Neural cell (in vitro differentiated cells): Measurements from ENCODE around the gene CERS2. TPM values are rescaled to one million over a fixed set of nuclear protein-coding genes. Genes with fewer than 3 reads are reported as not detected.
"Not testable (repeated sequence)": the region's sequence is repeated elsewhere in the genome, so short reads cannot be mapped to it uniquely, and the experiment has no call there.

ENCODE experiments used
- H2AFZ ChIP-seq: fragments of 200-600, 300-800 bp; sonication (generic), shearing (Covaris generic); 2 replicates; pipeline ENCODE4 v1.6.0; 2014; ENCODE audit warnings: low read depth, mild to moderate bottlenecking, antibody characterized with exemption, low read length, moderate library complexity
- H3F3A ChIP-seq: fragments of 200-600 bp; shearing (Covaris generic); 2 replicates; pipeline ENCODE4 v1.6.1; 2016; ENCODE audit warnings: mild to moderate bottlenecking, moderate library complexity, mixed read lengths, antibody characterized with exemption, low read length; ENCODE audit not compliant: insufficient read depth, poor library complexity, severe bottlenecking
- H3K27ac ChIP-seq: fragments of 200-600, 300-800 bp; sonication (generic), shearing (Covaris generic); 2 replicates; pipeline ENCODE4 v1.5.1; 2014; ENCODE audit warnings: mild to moderate bottlenecking, low read length, moderate library complexity
- H3K27me3 ChIP-seq: fragments of 300-800, 200-600 bp; sonication (generic), shearing (Covaris generic); 2 replicates; pipeline ENCODE4 v1.6.0; 2014; ENCODE audit warnings: mild to moderate bottlenecking, low read depth, low read length, moderate library complexity; ENCODE audit not compliant: insufficient read depth
- H3K36me3 ChIP-seq: fragments of 300-800, 200-600 bp; sonication (generic), shearing (Covaris generic); 2 replicates; pipeline ENCODE4 v1.5.1; 2014; ENCODE audit warnings: mild to moderate bottlenecking, antibody characterized with exemption, low read length, moderate library complexity; ENCODE audit not compliant: insufficient read depth
- H3K4me2 ChIP-seq: fragments of 300-800, 200-600 bp; sonication (generic), shearing (Covaris generic); 2 replicates; pipeline ENCODE4 v1.6.0; 2014; ENCODE audit warnings: mild to moderate bottlenecking, low read length
- H3K4me3 ChIP-seq: fragments of 300-800, 200-600 bp; sonication (generic), shearing (Covaris generic); 2 replicates; pipeline ENCODE4 v1.5.1; 2014; ENCODE audit warnings: mild to moderate bottlenecking, low read length, moderate library complexity
- H3K79me2 ChIP-seq: fragments of 200-600 bp; shearing (Covaris generic); replicated peaks from 2 replicates; pipeline ENCODE4 v1.6.0; 2014; ENCODE audit warnings: mild to moderate bottlenecking, low read length, moderate library complexity; ENCODE audit not compliant: insufficient read depth
- H3K9ac ChIP-seq: fragments of 300-800, 200-600 bp; sonication (generic), shearing (Covaris generic); 2 replicates; pipeline ENCODE4 v1.6.1; 2016; ENCODE audit warnings: mild to moderate bottlenecking, low read length, mixed read lengths
- H3K9me2 ChIP-seq: fragments of 200-600 bp; shearing (Covaris generic); 2 replicates; pipeline ENCODE4 v1.6.1; 2016; ENCODE audit warnings: mild to moderate bottlenecking, low read length, mixed read lengths; ENCODE audit not compliant: insufficient read depth
- H3K9me3 ChIP-seq: fragments of 200-600, 300-800 bp; sonication (generic), shearing (Covaris generic); 2 replicates; pipeline ENCODE4 v1.6.1; 2016; ENCODE audit warnings: mild to moderate bottlenecking, mixed run types, low read length, moderate library complexity, mixed read lengths
- H4K20me1 ChIP-seq: fragments of 200-600 bp; shearing (Covaris generic); 2 replicates; pipeline ENCODE4 v1.6.1; 2016; ENCODE audit warnings: mild to moderate bottlenecking, mixed run types; ENCODE audit not compliant: insufficient read depth
- CTCF ChIP-seq: fragments of 450-650 bp; IDR thresholded peaks from 2 replicates; pipeline ENCODE4 v1.5.1; 2014; ENCODE audit warnings: antibody characterized with exemption, mild to moderate bottlenecking, moderate library complexity; ENCODE audit not compliant: poor library complexity, severe bottlenecking
- EP300 ChIP-seq: fragments of 450-650 bp; conservative IDR thresholded peaks from 2 replicates; pipeline ENCODE4 v1.6.1; 2014; ENCODE audit warnings: antibody characterized with exemption, mild to moderate bottlenecking, moderate library complexity; ENCODE audit not compliant: poor library complexity, severe bottlenecking
- EZH2 ChIP-seq: fragments of 200-600, 300-800 bp; shearing (Covaris generic), sonication (generic); IDR thresholded peaks from 2 replicates; pipeline ENCODE4 v1.6.1; 2014; ENCODE audit warnings: antibody characterized with exemption, low read length, borderline replicate concordance, mild to moderate bottlenecking; ENCODE audit not compliant: insufficient read depth, poor library complexity, severe bottlenecking
- MXI1 ChIP-seq: fragments of 450-650 bp; conservative IDR thresholded peaks from 2 replicates; pipeline ENCODE4 v1.6.1; 2014; ENCODE audit warnings: antibody characterized with exemption, mild to moderate bottlenecking; ENCODE audit not compliant: poor library complexity, severe bottlenecking
- POLR2AphosphoS5 ChIP-seq: IDR thresholded peaks from 2 replicates; pipeline ENCODE4 v1.6.1; 2012
- RAD21 ChIP-seq: fragments of 450-650 bp; conservative IDR thresholded peaks from 2 replicates; pipeline ENCODE4 v1.6.1; 2014; ENCODE audit warnings: antibody characterized with exemption, mild to moderate bottlenecking, moderate library complexity
- REST ChIP-seq: IDR thresholded peaks from 2 replicates; pipeline ENCODE4 v1.6.1; 2012; ENCODE audit warnings: borderline replicate concordance
- SMC3 ChIP-seq: fragments of 450-650 bp; conservative IDR thresholded peaks from 2 replicates; pipeline ENCODE4 v1.6.1; 2014; ENCODE audit warnings: antibody characterized with exemption, mild to moderate bottlenecking, moderate library complexity; ENCODE audit not compliant: poor library complexity
- polyA plus RNA-seq: library from polyadenylated mRNA; depleted of rRNA; stranded (reverse); fragments of >200 nt; gene quantifications from 2 replicates; pipeline ENCODE4 v1.2.3, GENCODE V29; 2014

The CERS2 gene
- polyA plus RNA-seq, 1 donor from 2014 or later, result 39.1 TPM

GRCh38 chr1:150928775-150929174 lies 45.9 kb downstream of the CERS2 start:
- not testable (repeated sequence) for H3K27me3 ChIP-seq

GRCh38 chr1:150928286-150928685 lies 46.3 kb downstream of the CERS2 start:
- H3K4me2 ChIP-seq, result no peak overlapping the region
- peaks cover 13% of the 10 kb centered on the region for H3K79me2 ChIP-seq
- H3K9me2 ChIP-seq, result no peaks in the 10 kb centered on the region
- no peak for TF ChIP-seq RAD21
- TF ChIP-seq CTCF, result no peak
- no peak for TF ChIP-seq POLR2AphosphoS5
- TF ChIP-seq REST, result no peak
- TF ChIP-seq SMC3, result no peak
- TF ChIP-seq EZH2, result no peak
- no peak for TF ChIP-seq MXI1
- TF ChIP-seq EP300, result no peak
- H4K20me1 ChIP-seq, result no peaks in the 10 kb centered on the region
- H3K27me3 ChIP-seq, result no peaks in the 10 kb centered on the region
- H3K4me3 ChIP-seq, result no peak overlapping the region
- no peak overlapping the region for H2AFZ ChIP-seq
- H3K36me3 ChIP-seq, result peaks cover 13% of the 10 kb centered on the region
- no peak overlapping the region for H3K27ac ChIP-seq
- no peaks in the 10 kb centered on the region for H3K9me3 ChIP-seq
- no peaks in the 10 kb centered on the region for H3F3A ChIP-seq
- H3K9ac ChIP-seq, result no peak overlapping the region

More at GRCh38 chr1:150928775-150929174, 45.9 kb downstream of the CERS2 start:
- H4K20me1 ChIP-seq, H3K4me3 ChIP-seq, H3K4me2 ChIP-seq, H3K9me3 ChIP-seq, H3F3A ChIP-seq, H2AFZ ChIP-seq, H3K9me2 ChIP-seq, H3K27ac ChIP-seq, H3K9ac ChIP-seq: not testable (repeated sequence)
- H3K36me3 ChIP-seq, result peaks cover 13% of the 10 kb centered on the region
- H3K79me2 ChIP-seq, result peaks cover 13% of the 10 kb centered on the region

- no peaks in the 10 kb centered on the region for H3K9me2 ChIP-seq
- H3K9me3 ChIP-seq, result no peaks in the 10 kb centered on the region
- peaks cover 13% of the 10 kb centered on the region for H3K79me2 ChIP-seq
- no peak overlapping the region for H2AFZ ChIP-seq
- peaks cover 11% of the 10 kb centered on the region for H3K36me3 ChIP-seq
- H3F3A ChIP-seq, result no peaks in the 10 kb centered on the region
- no peak overlapping the region for H3K27ac ChIP-seq
- H4K20me1 ChIP-seq, result no peaks in the 10 kb centered on the region
- H3K27me3 ChIP-seq, result no peaks in the 10 kb centered on the region
- H3K4me3 ChIP-seq, result peak overlapping the region; percentile 73
- no peak overlapping the region for H3K4me2 ChIP-seq
- no peak overlapping the region for H3K9ac ChIP-seq
- TF ChIP-seq RAD21 (no peak), POLR2AphosphoS5 (no peak)
These were observed 47.0 kb downstream of the CERS2 start for GRCh38 chr1:150927624-150928023.
